Measurements from ENCODE around the gene ZFHX3. TPM values are rescaled to one million over a fixed set of nuclear protein-coding genes. Genes with fewer than 3 reads are reported as not detected.
A peak's percentile ranks its signal among the peaks of the same experiment; 100 is the strongest.

The ZFHX3 gene
- total RNA-seq, 1 donor from 2014 or later, result 48.5 TPM

- Mint-ChIP-seq H3K4me3 (no peak overlapping the region), H3K4me1 (ENCODE audit: unreplicated experiment) (peaks cover 54% of the 10 kb centered on the region), H3K36me3 (peaks cover 15% of the 10 kb centered on the region), H3K27ac (no peak overlapping the region), H3K9me3 (no peaks in the 10 kb centered on the region), H3K27me3 (no peaks in the 10 kb centered on the region)
- no peak for TF ChIP-seq CTCF (conservative IDR thresholded peaks at IDR 0.05)
- DNase-seq (ENCODE audit: extremely low spot score, unreplicated experiment), result no peak
Observed at GRCh38 chr16:72850021-72850420, 197.9 kb downstream of the ZFHX3 start.

GRCh38 chr16:72848759-72849664, 198.9 kb downstream of the ZFHX3 start:
- no peak for TF ChIP-seq CTCF (conservative IDR thresholded peaks at IDR 0.05)
- Mint-ChIP-seq H3K4me1 (ENCODE audit: unreplicated experiment) (peaks cover 56% of the 10 kb centered on the region), H3K4me3 (peak overlapping the region; percentile 25), H3K36me3 (peaks cover 15% of the 10 kb centered on the region), H3K27ac (peak overlapping the region; percentile 72), H3K9me3 (no peaks in the 10 kb centered on the region), H3K27me3 (no peaks in the 10 kb centered on the region)
- DNase-seq (ENCODE audit: extremely low spot score, unreplicated experiment), result no peak

GRCh38 chr16:72848028-72848400, 199.9 kb downstream of the ZFHX3 start:
- Mint-ChIP-seq H3K9me3 (no peaks in the 10 kb centered on the region), H3K27me3 (no peaks in the 10 kb centered on the region), H3K4me1 (ENCODE audit: unreplicated experiment) (peaks cover 55% of the 10 kb centered on the region), H3K4me3 (no peak overlapping the region), H3K27ac (peak overlapping the region; percentile 9), H3K36me3 (peaks cover 11% of the 10 kb centered on the region)
- DNase-seq (ENCODE audit: extremely low spot score, unreplicated experiment), result no peak
- TF ChIP-seq CTCF (conservative IDR thresholded peaks at IDR 0.05), result no peak

GRCh38 chr16:72847187-72848027, 200.5 kb downstream of the ZFHX3 start:
- peaks cover 55% of the 10 kb centered on the region for H3K4me1 Mint-ChIP-seq (ENCODE audit: unreplicated experiment)
- DNase-seq (ENCODE audit: extremely low spot score, unreplicated experiment), result no peak
- no peaks in the 10 kb centered on the region for H3K27me3 Mint-ChIP-seq
- peak overlapping the region; percentile 49 for H3K4me3 Mint-ChIP-seq
- H3K27ac Mint-ChIP-seq, result peak overlapping the region; percentile 9
- H3K36me3 Mint-ChIP-seq, result peaks cover 11% of the 10 kb centered on the region
- TF ChIP-seq CTCF (conservative IDR thresholded peaks at IDR 0.05), result peak; percentile 67
- H3K9me3 Mint-ChIP-seq, result no peaks in the 10 kb centered on the region

GRCh38 chr16:72846594-72846993, 201.3 kb downstream of the ZFHX3 start:
- Mint-ChIP-seq H3K4me1 (ENCODE audit: unreplicated experiment) (peaks cover 58% of the 10 kb centered on the region), H3K27me3 (no peaks in the 10 kb centered on the region), H3K4me3 (no peak overlapping the region), H3K9me3 (no peaks in the 10 kb centered on the region), H3K27ac (no peak overlapping the region), H3K36me3 (peaks cover 11% of the 10 kb centered on the region)
- no peak for TF ChIP-seq CTCF (conservative IDR thresholded peaks at IDR 0.05)
- no peak for DNase-seq (ENCODE audit: extremely low spot score, unreplicated experiment)

All from type B pancreatic cell (in vitro differentiated cells).